HepG2 (cell line): ENCODE measurements around the gene CD46. TPM values are rescaled to one million over a fixed set of nuclear protein-coding genes. Genes with fewer than 3 reads are reported as not detected.

ENCODE experiments used
- CSRNP2 ChIP-seq: sonication (generic); formaldehyde crosslinking; conservative IDR thresholded peaks from 2 replicates; pipeline ENCODE4 v1.8.0; 2022; ENCODE audit warnings: low read depth, missing genetic modification reagents
- HNF4A ChIP-seq: sonication (generic); formaldehyde crosslinking; IDR thresholded peaks from 2 replicates; pipeline ENCODE4 v1.4.0; 2020; ENCODE audit warnings: missing genetic modification reagents
- KDM3A ChIP-seq: IDR thresholded peaks from 2 replicates; pipeline ENCODE4 v1.6.1; 2018; ENCODE audit warnings: low read depth, missing compliant biosample characterization
- TERF1 ChIP-seq: sonication (generic); formaldehyde crosslinking; IDR thresholded peaks from 2 replicates; pipeline ENCODE4 v1.8.0; 2022; ENCODE audit warnings: mild to moderate bottlenecking, missing genetic modification reagents, moderate library complexity
- THAP7 ChIP-seq: sonication (generic); formaldehyde crosslinking; IDR thresholded peaks from 2 replicates; pipeline ENCODE4 v1.8.1; 2023; ENCODE audit warnings: mild to moderate bottlenecking, missing genetic modification reagents
- TSC22D2 ChIP-seq: sonication (generic); formaldehyde crosslinking; IDR thresholded peaks from 2 replicates; pipeline ENCODE4 v1.5.1; 2020; ENCODE audit warnings: missing genetic modification reagents, mild to moderate bottlenecking, borderline replicate concordance
- ZBTB40 ChIP-seq, 2 experiments: fragments of 450-650 bp in 1 of 2; sonication (generic) in 1 of 2; formaldehyde crosslinking in 1 of 2; IDR thresholded peaks; 2 replicates each; pipeline versions ENCODE4 v1.6.1 to v1.8.0; 2016 to 2022; ENCODE audit warnings: antibody characterized with exemption in 1 of 2, mild to moderate bottlenecking in 1 of 2, missing genetic modification reagents in 1 of 2
- ZFY ChIP-seq: sonication (generic); formaldehyde crosslinking; IDR thresholded peaks from 2 replicates; pipeline ENCODE4 v1.4.0; 2020; ENCODE audit warnings: missing genetic modification reagents
- ZKSCAN1 ChIP-seq: fragments of 150-350 bp; IDR thresholded peaks from 2 replicates; pipeline ENCODE4 v1.6.1; 2014; ENCODE audit warnings: low read length
- ZNF577 ChIP-seq: sonication (generic); formaldehyde crosslinking; IDR thresholded peaks from 2 replicates; pipeline ENCODE4 v1.4.0; 2020; ENCODE audit warnings: mild to moderate bottlenecking, low read depth, missing genetic modification reagents, borderline replicate concordance
- ZNF598 ChIP-seq: sonication (generic); formaldehyde crosslinking; IDR thresholded peaks from 2 replicates; pipeline ENCODE4 v1.5.1; 2020; ENCODE audit warnings: mild to moderate bottlenecking, missing genetic modification reagents, borderline replicate concordance
- ZNF75D ChIP-seq: sonication (generic); formaldehyde crosslinking; IDR thresholded peaks from 2 replicates; pipeline ENCODE4 v1.8.1; 2023; ENCODE audit warnings: missing genetic modification reagents, mild to moderate bottlenecking, borderline replicate concordance
- ZSCAN12 ChIP-seq: sonication (generic); formaldehyde crosslinking; IDR thresholded peaks from 2 replicates; pipeline ENCODE4 v1.9.0; 2021; ENCODE audit warnings: mild to moderate bottlenecking, missing genetic modification reagents
- polyA plus RNA-seq, 8 experiments: library from polyadenylated mRNA; depleted of rRNA in 3 of 8; stranded (reverse) in 7 of 8; unstranded in 1 of 8; fragments of >200 nt; fragmentation: Illumina TruSeq in 4 of 8; extraction: Trizol in 4 of 8; gene quantifications; 2 replicates each; pipeline versions ENCODE4 v1.2.1 to v1.2.3, GENCODE V29; 2011 to 2016; ENCODE audit warnings: low read depth in 4 of 8, missing spikeins in 1 of 8, mixed read lengths in 1 of 8; ENCODE audit not compliant: insufficient read depth in 1 of 8
- total RNA-seq, 5 experiments: library from RNA; depleted of rRNA; stranded (reverse); fragments of >200 nt; fragmentation: Illumina TruSeq; extraction: Trizol; gene quantifications; 2 replicates each; pipeline ENCODE4 v1.2.3, GENCODE V29; 2016; ENCODE audit warnings: low read depth in 1 of 5

Gene CD46
- total and polyA plus RNA-seq, 2 of the 13 experiments (the other 11 are each of a cell fraction or from before 2014, with no cell fraction given) = 130 to 277 TPM

GRCh38 chr1:207826557-207827487 lies 75.0 kb downstream of the CD46 start (continued):
- TF ChIP-seq ZBTB40 (IDR thresholded peaks at IDR 0.05) (no peak), ZBTB40 (CRISPR knock-in tag; IDR thresholded peaks at IDR 0.05) (peak; percentile 33; the same call in 1 of the 2 replicates), HNF4A (CRISPR knock-in tag) (peak; percentile 86), ZSCAN12 (CRISPR knock-in tag) (peak; percentile 63; the same call in 1 of the 2 replicates), KDM3A (no peak), ZKSCAN1 (peak; percentile 89), CSRNP2 (CRISPR knock-in tag) (no peak), ZNF598 (CRISPR knock-in tag) (no peak), ZNF577 (no peak), THAP7 (CRISPR knock-in tag) (no peak), TSC22D2 (CRISPR knock-in tag) (no peak), ZFY (CRISPR knock-in tag) (peak; percentile 36; the same call in 1 of the 2 replicates), ZNF75D (CRISPR knock-in tag) (no peak), TERF1 (CRISPR knock-in tag) (no peak)
